NK-92 (cell line): ENCODE results near the gene CLCN3.
A peak's percentile ranks its signal among the peaks of the same experiment; 100 is the strongest.
"Not testable (repeated sequence)": the region's sequence is repeated elsewhere in the genome, so short reads cannot be mapped to it uniquely, and the experiment has no call there.

ENCODE experiments used
- DNase-seq: peaks from one replicate; lab custom pipeline; 2025; ENCODE audit not compliant: unreplicated experiment; lab: John Stamatoyannopoulos, UW

The CLCN3 gene

GRCh38 chr4:169619958-169620879 is at the start of gene CLCN3:
Gene CLCN3, plus strand, starts transcription at chr4:169620578. Its CDS starts 15,351 bp downstream, at chr4:169635929.
- peak; percentile 8 for DNase-seq

- not testable (repeated sequence) for DNase-seq
Observed at GRCh38 chr4:169571012-169571411, 49.4 kb upstream of the CLCN3 start.

- no peak for DNase-seq
Observed at GRCh38 chr4:169571435-169571834, 48.9 kb upstream of the CLCN3 start.

- no peak for DNase-seq
Observed at GRCh38 chr4:169573889-169574288, 46.5 kb upstream of the CLCN3 start.

GRCh38 chr4:169582203-169582602 is 38.2 kb upstream of the CLCN3 start:
- no peak for DNase-seq

- no peak for DNase-seq
Observed at GRCh38 chr4:169582706-169583105, 37.7 kb upstream of the CLCN3 start.

- DNase-seq, result no peak
Observed at GRCh38 chr4:169583563-169583962, 36.8 kb upstream of the CLCN3 start.

- no peak for DNase-seq
Observed at GRCh38 chr4:169593050-169593560, 27.3 kb upstream of the CLCN3 start.

- DNase-seq, result no peak
Observed at GRCh38 chr4:169594560-169595195, 25.7 kb upstream of the CLCN3 start.

- DNase-seq, result no peak
Observed at GRCh38 chr4:169601016-169601771, 19.2 kb upstream of the CLCN3 start.

- no peak for DNase-seq
Observed at GRCh38 chr4:169603312-169603711, 17.1 kb upstream of the CLCN3 start.

GRCh38 chr4:169604131-169604900 is 16.1 kb upstream of the CLCN3 start:
- no peak for DNase-seq

- no peak for DNase-seq
Observed at GRCh38 chr4:169604903-169605331, 15.5 kb upstream of the CLCN3 start.

GRCh38 chr4:169611157-169611556 is 9.2 kb upstream of the CLCN3 start:
- DNase-seq, result no peak

- DNase-seq, result peak; percentile 35
Observed at GRCh38 chr4:169611991-169612870, 8.1 kb upstream of the CLCN3 start, which contains the start of gene NEK1. Gene NEK1, minus strand, starts transcription at chr4:169612583. Its CDS starts 9,953 bp downstream, at chr4:169602630.

- no peak for DNase-seq
Observed at GRCh38 chr4:169612871-169613859, 7.2 kb upstream of the CLCN3 start.

- no peak for DNase-seq
Observed at GRCh38 chr4:169615467-169616106, 4.8 kb upstream of the CLCN3 start.

GRCh38 chr4:169616846-169617245 is 3.5 kb upstream of the CLCN3 start:
- no peak for DNase-seq
